A549 (cell line): ENCODE measurements around the gene BRICD5.

ENCODE experiments used
- HEYL ChIP-seq: fragments of 250-450 bp; sonication (Bioruptor Pico); IDR thresholded peaks from 2 replicates; pipeline ENCODE4 v1.8.0; 2021; ENCODE audit warnings: mild to moderate bottlenecking, moderate library complexity
- POLR2AphosphoS2 ChIP-seq: conservative IDR thresholded peaks from 2 replicates; pipeline ENCODE4 v1.6.1; 2012; ENCODE audit warnings: low read length, improper control_type of control experiment, inconsistent platforms
- TF ChIP-seq, protein P1 (sequence below): fragments of >200 bp; sonication (Bioruptor Twin); formaldehyde crosslinking; IDR thresholded peaks from 3 replicates; pipeline ENCODE4 v1.5.1; 2016

DNA sequence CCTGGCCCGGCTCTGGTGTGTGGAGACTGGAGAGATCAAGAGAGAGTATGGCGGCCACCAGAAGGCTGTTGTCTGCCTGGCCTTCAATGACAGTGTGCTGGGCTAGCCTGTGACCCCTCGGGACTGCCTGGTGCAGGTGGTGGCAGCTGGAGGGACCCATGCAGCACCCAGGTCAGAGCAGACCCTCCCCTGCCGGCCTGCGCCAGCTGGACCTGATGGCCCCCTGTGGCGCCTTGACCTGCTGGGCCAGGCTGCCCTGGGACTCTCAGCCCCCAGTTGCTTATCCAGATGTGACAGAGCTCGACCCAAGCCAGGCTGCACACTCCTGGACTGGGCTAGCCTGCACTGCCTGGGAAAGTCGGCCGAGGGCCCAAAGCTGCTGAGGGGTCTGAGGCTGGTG lies 1.9 kb downstream of the BRICD5 start:
- TF ChIP-seq, protein P1, sequence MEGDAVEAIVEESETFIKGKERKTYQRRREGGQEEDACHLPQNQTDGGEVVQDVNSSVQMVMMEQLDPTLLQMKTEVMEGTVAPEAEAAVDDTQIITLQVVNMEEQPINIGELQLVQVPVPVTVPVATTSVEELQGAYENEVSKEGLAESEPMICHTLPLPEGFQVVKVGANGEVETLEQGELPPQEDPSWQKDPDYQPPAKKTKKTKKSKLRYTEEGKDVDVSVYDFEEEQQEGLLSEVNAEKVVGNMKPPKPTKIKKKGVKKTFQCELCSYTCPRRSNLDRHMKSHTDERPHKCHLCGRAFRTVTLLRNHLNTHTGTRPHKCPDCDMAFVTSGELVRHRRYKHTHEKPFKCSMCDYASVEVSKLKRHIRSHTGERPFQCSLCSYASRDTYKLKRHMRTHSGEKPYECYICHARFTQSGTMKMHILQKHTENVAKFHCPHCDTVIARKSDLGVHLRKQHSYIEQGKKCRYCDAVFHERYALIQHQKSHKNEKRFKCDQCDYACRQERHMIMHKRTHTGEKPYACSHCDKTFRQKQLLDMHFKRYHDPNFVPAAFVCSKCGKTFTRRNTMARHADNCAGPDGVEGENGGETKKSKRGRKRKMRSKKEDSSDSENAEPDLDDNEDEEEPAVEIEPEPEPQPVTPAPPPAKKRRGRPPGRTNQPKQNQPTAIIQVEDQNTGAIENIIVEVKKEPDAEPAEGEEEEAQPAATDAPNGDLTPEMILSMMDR = no peak
- TF ChIP-seq HEYL = no peak
- TF ChIP-seq POLR2AphosphoS2 = no peak
